Uterine smooth muscle cell (primary cell): ENCODE data around the gene NHERF1. TPM values are rescaled to one million over a fixed set of nuclear protein-coding genes. Genes with fewer than 3 reads are reported as not detected.

Experiments
- total RNA-seq: library from RNA; depleted of rRNA; stranded (reverse); fragments of >200 nt; gene quantifications from 2 replicates; pipeline ENCODE4 v1.2.3, GENCODE V29; 2014

NHERF1 gene
- 12.6 and 17.1 TPM in 2 replicates for total RNA-seq

DNA sequence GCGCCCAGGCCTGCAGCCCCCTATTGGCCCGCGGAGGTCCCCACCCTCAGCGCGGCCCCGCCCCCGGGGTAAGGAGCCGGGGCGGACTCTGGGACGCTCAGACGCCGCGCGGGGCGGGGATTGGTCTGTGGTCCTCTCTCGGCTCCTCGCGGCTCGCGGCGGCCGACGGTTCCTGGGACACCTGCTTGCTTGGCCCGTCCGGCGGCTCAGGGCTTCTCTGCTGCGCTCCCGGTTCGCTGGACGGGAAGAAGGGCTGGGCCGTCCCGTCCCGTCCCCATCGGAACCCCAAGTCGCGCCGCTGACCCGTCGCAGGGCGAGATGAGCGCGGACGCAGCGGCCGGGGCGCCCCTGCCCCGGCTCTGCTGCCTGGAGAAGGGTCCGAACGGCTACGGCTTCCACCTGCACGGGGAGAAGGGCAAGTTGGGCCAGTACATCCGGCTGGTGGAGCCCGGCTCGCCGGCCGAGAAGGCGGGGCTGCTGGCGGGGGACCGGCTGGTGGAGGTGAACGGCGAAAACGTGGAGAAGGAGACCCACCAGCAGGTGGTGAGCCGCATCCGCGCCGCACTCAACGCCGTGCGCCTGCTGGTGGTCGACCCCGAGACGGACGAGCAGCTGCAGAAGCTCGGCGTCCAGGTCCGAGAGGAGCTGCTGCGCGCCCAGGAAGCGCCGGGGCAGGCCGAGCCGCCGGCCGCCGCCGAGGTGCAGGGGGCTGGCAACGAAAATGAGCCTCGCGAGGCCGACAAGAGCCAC, at the start of gene NHERF1:
Gene NHERF1 (plus strand): TSS at position 100 of the 750 bp plus-strand sequence. CDS start 219 bp downstream, at position 319.

DNA sequence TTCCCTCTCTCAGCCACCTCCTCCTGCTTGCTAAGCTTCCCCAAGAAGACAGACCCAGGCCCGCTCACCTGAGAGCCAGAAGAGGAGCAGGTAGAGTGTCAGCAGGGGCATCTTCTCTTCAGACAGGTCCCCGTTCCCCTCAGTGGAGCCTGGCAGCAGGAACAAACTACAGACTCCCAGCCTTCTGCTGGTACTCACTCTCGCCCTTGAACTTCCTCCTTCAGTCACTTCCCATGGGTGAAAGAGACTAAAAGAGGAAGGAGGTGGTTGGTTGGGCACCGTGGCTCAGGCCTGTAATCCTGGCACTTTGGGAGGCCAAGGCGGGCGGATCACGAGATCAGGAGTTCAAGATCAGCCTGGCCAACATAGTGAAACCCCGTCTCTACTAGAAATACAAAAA, 35.7 kb upstream of the NHERF1 start, which contains the start of gene CD300LF:
Gene CD300LF (minus strand): TSS at position 168 of the 400 bp plus-strand sequence. CDS start 57 bp downstream, at position 111.

DNA sequence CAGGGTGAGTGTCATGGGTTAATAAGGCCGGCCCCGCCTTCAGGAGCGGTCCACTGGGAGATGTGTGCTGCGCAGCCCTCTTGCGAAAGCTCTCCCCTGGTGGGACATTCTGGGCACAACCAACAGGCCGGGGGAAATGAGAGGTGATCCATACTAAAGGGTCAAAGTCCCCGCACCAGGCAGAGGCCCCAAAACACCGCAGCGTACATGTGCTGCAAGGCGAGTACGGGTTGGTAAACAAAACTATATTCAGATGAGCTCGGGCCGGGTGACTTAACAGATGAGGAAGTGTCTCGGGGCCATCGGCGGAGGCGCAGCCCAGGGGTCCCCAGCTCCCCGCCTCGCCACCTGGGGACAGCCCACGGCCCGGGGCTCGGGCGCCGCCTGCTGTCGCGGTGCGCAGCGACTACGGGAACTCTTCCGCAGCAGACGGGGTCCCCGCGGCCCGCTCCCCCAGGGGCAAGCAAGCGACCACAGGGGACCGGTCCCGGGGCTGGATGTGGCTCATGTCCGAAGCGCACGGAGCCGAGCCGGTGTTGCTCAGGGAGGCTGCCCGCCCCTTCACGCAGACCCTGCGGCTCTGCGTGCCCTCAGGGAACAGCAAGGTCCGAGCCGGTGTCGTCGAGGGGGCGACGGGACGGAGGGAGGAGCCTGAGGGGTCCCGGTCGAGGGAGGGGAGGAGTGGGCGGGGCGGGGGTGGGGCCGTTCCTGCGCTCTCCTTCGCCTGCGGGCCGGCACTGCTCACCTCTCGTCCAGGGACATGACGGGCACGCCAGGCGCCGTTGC, 11.7 kb upstream of the NHERF1 start, which contains the start of gene RAB37:
Gene RAB37 (plus strand): TSS at position 744 of the 786 bp plus-strand sequence. CDS start 17 bp downstream, at position 761.

GRCh38 chr17:74776044-74776962, 27.9 kb downstream of the NHERF1 start, which contains the start of gene NAT9:
Gene NAT9, minus strand, starts transcription at chr17:74776345. Its CDS starts 647 bp downstream, at chr17:74775698.

Other genes with a start within 250 kb of the NHERF1 start
- gene CD300LB, start 217.2 kb upstream of the NHERF1 start, total RNA-seq, result not detected in 2 replicates
- not detected in 2 replicates for gene CD300C, start 202.5 kb upstream of the NHERF1 start, total RNA-seq
- not detected in 2 replicates for gene CD300H, start 181.1 kb upstream of the NHERF1 start, total RNA-seq
- gene CD300LD, start 156.3 kb upstream of the NHERF1 start, total RNA-seq, result not detected in 2 replicates
- not detected in 2 replicates for gene CD300E, start 124.9 kb upstream of the NHERF1 start, total RNA-seq
- gene CD300LF, start 35.7 kb upstream of the NHERF1 start, total RNA-seq, result not detected in 2 replicates
- 0.11 TPM in 1 of 2 replicates, not detected in the other for gene RAB37, start 11.4 kb upstream of the NHERF1 start, total RNA-seq
- 43.3 and 51.9 TPM in 2 replicates for gene NAT9, start 27.7 kb downstream of the NHERF1 start, total RNA-seq
- 0.11 and 0.12 TPM in 2 replicates for gene GRIN2C, start 111.3 kb downstream of the NHERF1 start, total RNA-seq
- gene FDXR, start 124.4 kb downstream of the NHERF1 start, total RNA-seq, result 21.6 and 52.0 TPM in 2 replicates
- gene FADS6, start 145.0 kb downstream of the NHERF1 start, total RNA-seq, result not detected in 2 replicates
- under 0.01 TPM in 1 of 2 replicates, not detected in the other for gene USH1G, start 174.6 kb downstream of the NHERF1 start, total RNA-seq
- gene OTOP2, start 175.6 kb downstream of the NHERF1 start, total RNA-seq, result not detected in 2 replicates
- not detected in 2 replicates for gene OTOP3, start 187.3 kb downstream of the NHERF1 start, total RNA-seq
- gene HID1, start 224.1 kb downstream of the NHERF1 start, total RNA-seq, result 0.44 and 0.75 TPM in 2 replicates
- gene CDR2L, start 239.0 kb downstream of the NHERF1 start, total RNA-seq, result 11.7 and 14.8 TPM in 2 replicates